ENCODE data around the gene APOBEC3F. TPM values are rescaled to one million over a fixed set of nuclear protein-coding genes. Genes with fewer than 3 reads are reported as not detected.

APOBEC3F gene
- total RNA-seq, 1 donor, result 5.6 TPM

DNA sequence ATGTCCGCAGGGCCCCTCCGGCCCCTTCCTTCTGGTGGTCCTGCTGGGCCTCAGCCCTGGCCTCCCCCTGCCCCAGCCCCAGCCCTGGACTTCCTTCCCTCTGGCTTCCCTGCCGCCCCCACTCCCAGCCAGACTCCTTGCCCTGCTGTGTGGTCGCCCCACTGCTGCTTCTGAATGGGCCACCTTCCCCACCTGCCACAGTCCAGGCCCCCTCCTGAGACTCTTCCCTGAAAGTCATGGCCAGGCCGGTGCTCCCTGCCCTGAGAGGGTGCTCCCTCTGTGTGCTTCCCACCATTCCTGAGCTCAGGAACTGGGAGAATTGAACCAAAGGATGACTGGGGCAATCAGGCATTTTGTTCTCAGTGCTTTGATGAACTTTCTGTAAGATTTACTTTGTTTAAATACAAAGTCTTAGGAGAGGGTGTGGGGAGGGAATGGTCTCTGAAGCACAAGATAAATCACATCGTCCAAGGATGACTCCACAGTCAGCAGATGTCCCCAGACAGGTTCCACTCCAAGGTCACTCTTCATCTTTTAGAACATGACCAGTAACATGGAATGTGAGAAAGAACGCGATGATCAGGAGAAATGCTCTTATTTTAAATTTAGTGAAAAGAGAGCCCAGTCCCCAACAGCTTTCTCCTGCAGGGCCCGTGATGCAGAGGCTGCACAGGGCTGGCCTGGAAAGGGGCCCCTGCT is 19.0 kb upstream of the APOBEC3F start:
- peak overlapping the region; percentile 61 for H3K4me3 ChIP-seq (ENCODE audit: low read depth, low read length)
- DNase-seq (ENCODE audit: low read depth), result no peak
- TF ChIP-seq, protein P1, sequence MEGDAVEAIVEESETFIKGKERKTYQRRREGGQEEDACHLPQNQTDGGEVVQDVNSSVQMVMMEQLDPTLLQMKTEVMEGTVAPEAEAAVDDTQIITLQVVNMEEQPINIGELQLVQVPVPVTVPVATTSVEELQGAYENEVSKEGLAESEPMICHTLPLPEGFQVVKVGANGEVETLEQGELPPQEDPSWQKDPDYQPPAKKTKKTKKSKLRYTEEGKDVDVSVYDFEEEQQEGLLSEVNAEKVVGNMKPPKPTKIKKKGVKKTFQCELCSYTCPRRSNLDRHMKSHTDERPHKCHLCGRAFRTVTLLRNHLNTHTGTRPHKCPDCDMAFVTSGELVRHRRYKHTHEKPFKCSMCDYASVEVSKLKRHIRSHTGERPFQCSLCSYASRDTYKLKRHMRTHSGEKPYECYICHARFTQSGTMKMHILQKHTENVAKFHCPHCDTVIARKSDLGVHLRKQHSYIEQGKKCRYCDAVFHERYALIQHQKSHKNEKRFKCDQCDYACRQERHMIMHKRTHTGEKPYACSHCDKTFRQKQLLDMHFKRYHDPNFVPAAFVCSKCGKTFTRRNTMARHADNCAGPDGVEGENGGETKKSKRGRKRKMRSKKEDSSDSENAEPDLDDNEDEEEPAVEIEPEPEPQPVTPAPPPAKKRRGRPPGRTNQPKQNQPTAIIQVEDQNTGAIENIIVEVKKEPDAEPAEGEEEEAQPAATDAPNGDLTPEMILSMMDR (IDR thresholded peaks at IDR 0.05; ENCODE audit: insufficient read depth, low read depth, low read length), result no peak

DNA sequence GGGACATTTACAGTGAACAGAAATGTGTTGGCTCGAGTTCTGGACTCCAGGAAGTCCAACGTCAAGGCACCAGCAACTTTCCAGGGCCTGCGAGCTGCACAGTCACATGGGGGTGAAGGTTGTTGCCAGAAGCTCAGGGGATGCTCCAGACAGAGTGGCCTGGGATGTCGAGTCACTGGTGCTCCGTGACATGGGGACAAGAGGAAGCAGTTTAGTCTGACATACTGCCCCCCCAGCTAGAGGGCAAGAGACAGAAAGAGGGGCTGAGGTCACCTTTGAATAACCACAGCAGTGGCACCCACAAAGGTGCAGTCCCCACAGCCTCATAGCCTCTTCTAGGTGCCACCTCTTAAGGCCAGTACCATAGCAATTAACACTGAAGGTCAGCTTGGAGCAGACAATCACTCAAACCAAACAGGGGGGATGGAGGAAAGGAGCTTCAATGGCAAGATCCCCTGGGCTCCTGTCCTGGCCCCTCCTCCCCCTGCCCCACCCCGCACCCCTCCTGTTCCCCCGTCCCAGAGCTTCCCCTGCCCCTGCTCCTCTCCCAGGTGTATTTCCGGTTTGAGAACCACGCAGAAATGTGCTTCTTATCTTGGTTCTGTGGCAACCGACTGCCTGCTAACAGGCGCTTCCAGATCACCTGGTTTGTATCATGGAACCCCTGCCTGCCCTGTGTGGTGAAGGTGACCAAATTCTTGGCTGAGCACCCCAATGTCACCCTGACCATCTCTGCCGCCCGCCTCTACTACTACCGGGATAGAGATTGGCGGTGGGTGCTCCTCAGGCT is 15.9 kb upstream of the APOBEC3F start:
- DNase-seq (ENCODE audit: low read depth), result no peak
- no peak overlapping the region for H3K4me3 ChIP-seq (ENCODE audit: low read depth, low read length)
- TF ChIP-seq, protein P1 (IDR thresholded peaks at IDR 0.05; ENCODE audit: insufficient read depth, low read depth, low read length), result no peak

DNA sequence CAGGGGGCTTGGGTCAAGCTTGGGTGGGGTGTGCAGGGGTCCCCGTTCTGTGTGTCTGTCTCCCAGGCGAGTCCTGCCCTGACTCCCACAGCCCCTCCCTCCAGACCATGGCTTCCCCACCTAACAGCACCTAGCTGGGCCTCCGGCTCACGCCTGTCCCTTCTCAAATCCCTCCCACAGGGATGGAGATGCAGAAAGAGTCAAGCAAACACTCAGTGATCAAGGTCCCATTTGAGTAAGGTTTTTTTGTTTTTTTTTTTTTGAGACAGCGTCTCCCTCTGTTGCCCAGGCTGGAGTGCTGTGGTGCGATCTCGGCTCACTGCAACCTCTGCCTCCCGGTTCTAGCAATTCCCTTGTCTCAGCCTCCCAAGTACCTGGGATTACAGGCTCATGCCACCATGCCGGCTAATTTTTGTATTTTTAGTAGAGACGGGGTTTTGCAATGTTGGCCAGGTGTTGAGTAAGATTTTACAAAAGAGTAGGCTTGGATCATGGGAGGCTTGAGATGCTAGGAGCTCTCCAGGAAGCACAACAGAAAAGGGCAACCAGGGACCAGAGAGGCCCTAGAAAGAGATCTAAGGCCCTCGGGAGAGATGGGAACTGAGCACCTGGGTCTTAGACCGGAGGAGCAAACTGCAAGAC is 14.0 kb upstream of the APOBEC3F start:
- no peak for DNase-seq (ENCODE audit: low read depth)
- H3K4me3 ChIP-seq (ENCODE audit: low read depth, low read length), result no peak overlapping the region
- TF ChIP-seq, protein P1 (IDR thresholded peaks at IDR 0.05; ENCODE audit: insufficient read depth, low read depth, low read length), result no peak

DNA sequence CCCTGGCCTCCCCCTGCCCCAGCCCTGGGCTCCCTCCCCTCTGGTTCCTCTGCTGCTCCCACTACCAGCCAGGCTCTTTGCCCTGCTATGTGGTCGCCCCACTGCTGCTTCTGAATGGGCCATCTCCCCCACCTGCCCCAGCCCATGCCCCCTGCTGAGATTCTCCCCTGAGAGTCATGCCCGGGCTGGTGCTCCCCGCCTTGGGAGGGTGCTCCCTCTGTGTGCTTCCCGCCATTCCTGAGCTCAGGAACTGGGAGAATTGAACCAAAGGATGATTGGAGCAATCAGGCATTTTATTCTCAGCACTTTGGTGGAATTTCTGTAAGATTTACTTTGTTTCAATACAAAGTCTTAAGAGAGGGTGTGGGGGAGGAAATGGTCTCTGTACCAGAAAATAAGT is 12.9 kb upstream of the APOBEC3F start:
- TF ChIP-seq, protein P1 (IDR thresholded peaks at IDR 0.05; ENCODE audit: insufficient read depth, low read depth, low read length), result no peak
- no peak for DNase-seq (ENCODE audit: low read depth)
- H3K4me3 ChIP-seq (ENCODE audit: low read depth, low read length), result no peak overlapping the region

DNA sequence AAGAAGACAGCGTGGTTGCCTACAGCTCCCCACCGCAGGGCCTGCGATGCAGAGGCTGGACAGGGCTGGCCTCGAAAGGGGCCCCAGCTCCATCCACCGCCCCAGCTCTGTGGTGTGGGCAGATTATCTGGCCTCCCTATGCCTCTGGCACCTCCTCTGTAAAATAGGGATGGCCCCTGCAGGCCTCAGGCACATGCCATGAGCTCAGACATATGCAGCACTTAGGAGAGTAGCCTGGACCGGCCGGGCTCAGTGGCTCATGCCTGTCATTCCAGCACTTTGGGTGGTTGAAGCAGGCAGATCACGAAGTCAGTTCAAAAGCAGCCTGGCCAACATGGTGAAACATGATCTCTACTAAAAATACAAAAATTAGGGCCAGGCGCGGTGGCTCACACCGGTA is 12.4 kb upstream of the APOBEC3F start:
- TF ChIP-seq, protein P1 (IDR thresholded peaks at IDR 0.05; ENCODE audit: insufficient read depth, low read depth, low read length), result no peak
- DNase-seq (ENCODE audit: low read depth), result no peak
- no peak overlapping the region for H3K4me3 ChIP-seq (ENCODE audit: low read depth, low read length)

DNA sequence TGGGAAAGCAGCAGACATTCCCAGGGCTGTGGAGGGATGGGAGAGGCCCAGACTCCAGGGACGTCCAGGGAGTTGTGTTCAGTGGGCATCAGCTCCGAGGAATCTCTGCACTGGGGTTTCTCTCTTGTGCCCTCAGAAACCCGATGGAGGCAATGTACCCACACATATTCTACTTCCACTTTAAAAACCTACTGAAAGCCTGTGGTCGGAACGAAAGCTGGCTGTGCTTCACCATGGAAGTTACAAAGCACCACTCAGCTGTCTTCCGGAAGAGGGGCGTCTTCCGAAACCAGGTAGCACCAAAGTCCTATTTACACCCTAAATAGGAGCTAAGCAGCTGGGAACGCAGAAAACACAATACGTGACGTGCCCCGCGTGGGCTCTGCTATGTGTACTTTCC is 11.4 kb upstream of the APOBEC3F start:
- DNase-seq (ENCODE audit: low read depth), result no peak
- TF ChIP-seq, protein P1 (IDR thresholded peaks at IDR 0.05; ENCODE audit: insufficient read depth, low read depth, low read length), result no peak
- H3K4me3 ChIP-seq (ENCODE audit: low read depth, low read length), result no peak overlapping the region
